SK-N-MC (cell line): Measurements from ENCODE around the gene GRAMD4.
"Not testable (repeated sequence)": the region's sequence is repeated elsewhere in the genome, so short reads cannot be mapped to it uniquely, and the experiment has no call there.

Source experiments
- DNase-seq: peaks from one replicate; pipeline ENCODE4 v3.0.0-alpha.2; 2011; ENCODE audit warnings: low read depth, low spot score
- H3K27ac ChIP-seq: fragments of 200-600 bp; sonication (generic); 2 replicates; pipeline ENCODE4 v1.5.1; 2016; ENCODE audit warnings: mixed run types
- H3K36me3 ChIP-seq: fragments of 200-600 bp; sonication (generic); 2 replicates; pipeline ENCODE4 v1.6.1; 2017; ENCODE audit warnings: antibody characterized with exemption, low read length, mixed read lengths; ENCODE audit not compliant: insufficient read depth
- H3K4me3 ChIP-seq: fragments of 200-600 bp; sonication (generic); 2 replicates; pipeline ENCODE4 v1.5.1; 2016
- H3K9ac ChIP-seq: fragments of 200-600 bp; sonication (generic); 2 replicates; pipeline ENCODE4 v1.8.0; 2017; ENCODE audit warnings: mixed run types, mixed read lengths; ENCODE audit not compliant: insufficient read length
- H3K9me3 ChIP-seq: fragments of 200-600 bp; sonication (generic); 2 replicates; pipeline ENCODE4 v1.6.1; 2017; ENCODE audit warnings: low read depth, mild to moderate bottlenecking, antibody characterized with exemption, low read length, moderate library complexity, mixed read lengths
- EZH2 ChIP-seq: fragments of 200-600 bp; sonication (generic); IDR thresholded peaks from one replicate; pipeline ENCODE4 v1.6.1; 2017; ENCODE audit warnings: antibody characterized with exemption
- FOXP2 ChIP-seq: optimal IDR thresholded peaks from 2 replicates; pipeline ENCODE3; 2011; ENCODE audit warnings: mild to moderate bottlenecking, moderate library complexity; ENCODE audit not compliant: insufficient read depth; ENCODE audit errors: extremely low read length, control extremely low read depth
- POLR2AphosphoS5 ChIP-seq: IDR thresholded peaks from 2 replicates; pipeline ENCODE4 v1.6.1; 2012; ENCODE audit warnings: mild to moderate bottlenecking, low read depth, low read length, borderline replicate concordance

GRAMD4 gene

DNA sequence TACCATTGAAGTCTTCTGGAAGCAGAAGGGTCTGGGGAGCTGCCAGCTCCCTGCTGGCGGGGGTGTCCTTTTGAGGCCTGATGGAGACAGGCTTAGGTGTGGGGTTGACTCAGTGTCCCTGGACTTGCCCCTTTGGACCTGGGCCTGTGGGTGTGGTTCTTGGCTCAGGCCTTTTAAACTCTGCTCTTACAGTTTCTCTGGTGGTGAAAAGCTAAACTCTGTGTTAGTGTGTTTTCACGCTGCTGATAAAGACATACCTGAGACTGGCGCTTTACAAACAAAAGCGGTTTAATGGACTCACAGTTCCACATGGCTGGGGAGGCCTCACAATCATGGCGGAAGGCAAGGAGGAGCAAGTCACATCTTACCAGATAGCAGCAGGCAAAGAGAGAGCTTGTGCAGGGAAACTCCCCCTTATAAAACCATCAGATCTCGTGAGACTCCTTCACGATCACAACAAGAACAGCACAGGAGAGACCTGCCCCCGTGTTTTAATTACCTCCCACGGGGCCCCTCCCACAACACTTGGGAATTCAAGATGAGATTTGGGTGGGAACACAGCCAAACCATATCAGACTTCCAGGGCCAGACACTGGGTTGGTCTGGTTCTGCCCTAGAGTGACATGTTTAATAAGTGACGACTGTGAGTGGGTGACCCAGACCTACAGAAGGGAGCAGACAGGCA, 26.5 kb downstream of the GRAMD4 start:
- no peaks in the 10 kb centered on the region for H3K36me3 ChIP-seq
- DNase-seq = no peak
- TF ChIP-seq POLR2AphosphoS5 (no peak), EZH2 (no peak), FOXP2 (no peak)
- no peak overlapping the region for H3K4me3 ChIP-seq
- no peaks in the 10 kb centered on the region for H3K9me3 ChIP-seq
- H3K27ac ChIP-seq = no peak overlapping the region
- H3K9ac ChIP-seq = no peak overlapping the region

DNA sequence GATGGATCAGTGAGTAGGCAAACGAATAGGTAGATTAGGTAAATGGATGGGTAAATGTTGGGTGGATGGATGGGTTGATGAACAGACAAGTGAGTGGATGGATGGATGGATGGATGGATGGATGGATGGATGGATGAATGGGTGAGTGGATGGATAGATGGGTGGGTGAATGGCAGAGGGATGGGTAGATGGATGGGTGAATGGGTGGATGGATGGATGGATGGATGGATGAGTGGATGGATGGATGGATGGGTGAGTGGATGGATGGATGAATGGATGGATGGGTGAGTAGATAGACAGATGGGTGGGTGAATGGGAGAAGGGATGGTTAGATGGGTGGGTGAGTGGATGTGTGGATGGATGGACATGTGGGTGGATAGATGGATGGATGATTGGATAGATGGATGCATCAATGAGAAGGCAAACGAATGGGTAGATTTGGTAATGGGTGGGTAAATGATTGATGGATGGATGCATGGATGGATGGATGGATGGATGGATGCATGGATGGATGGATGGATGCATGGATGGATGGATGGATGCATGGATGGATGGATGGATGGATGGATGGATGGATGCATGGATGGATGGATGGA, 28.1 kb downstream of the GRAMD4 start:
- not testable (repeated sequence) for H3K4me3 ChIP-seq, H3K9ac ChIP-seq, DNase-seq, H3K27ac ChIP-seq, H3K9me3 ChIP-seq, H3K36me3 ChIP-seq

DNA sequence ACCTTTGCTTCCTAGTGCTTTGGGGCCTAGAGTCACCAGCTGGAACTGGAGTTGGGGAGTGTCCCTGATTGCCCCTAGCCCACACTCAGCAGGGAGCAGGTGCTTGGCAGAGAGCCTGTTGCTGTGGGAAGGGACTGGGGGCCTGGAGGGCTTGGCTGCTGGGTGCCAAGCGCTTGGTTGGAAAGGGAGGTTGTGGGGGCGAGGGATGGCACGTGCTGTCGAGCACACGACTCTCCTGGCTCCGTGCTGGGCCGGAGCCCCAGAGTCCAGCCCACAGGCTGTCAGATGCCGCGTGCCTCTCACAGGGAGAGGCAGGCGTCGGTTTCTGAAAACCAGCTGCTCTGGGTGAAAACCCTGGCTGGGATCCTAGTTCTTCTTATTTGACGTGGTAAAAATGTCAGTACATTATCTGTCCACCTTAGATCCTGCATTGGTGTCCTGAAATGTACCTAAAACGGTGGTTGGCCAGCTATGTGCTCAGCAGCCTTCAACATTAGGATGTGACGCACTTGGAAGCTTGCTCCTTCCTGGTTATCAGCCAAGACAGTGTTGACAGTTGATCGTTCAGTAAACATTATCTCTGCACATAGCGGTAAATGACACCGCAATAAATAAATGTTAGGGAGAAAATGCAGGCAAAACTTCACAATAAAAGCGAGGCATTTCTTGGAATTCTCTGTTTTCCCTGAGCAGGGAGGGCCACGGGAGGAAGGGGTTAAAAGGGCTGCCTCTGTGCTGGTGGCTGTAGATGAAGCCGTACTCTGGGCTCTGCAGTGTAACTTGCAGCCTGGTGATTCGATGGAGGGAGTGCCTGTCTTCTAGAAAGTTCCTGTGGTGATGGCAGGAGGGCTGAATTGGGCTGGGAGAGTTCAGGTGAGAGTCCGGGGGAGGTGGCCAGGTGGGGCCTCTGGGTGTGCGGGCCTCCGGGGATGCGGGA, 29.2 kb downstream of the GRAMD4 start:
- H3K9ac ChIP-seq = no peak overlapping the region
- no peak overlapping the region for H3K4me3 ChIP-seq
- H3K9me3 ChIP-seq = no peaks in the 10 kb centered on the region
- no peak for TF ChIP-seq EZH2
- TF ChIP-seq FOXP2 = no peak
- no peak for TF ChIP-seq POLR2AphosphoS5
- H3K27ac ChIP-seq = no peak overlapping the region
- DNase-seq = no peak
- no peaks in the 10 kb centered on the region for H3K36me3 ChIP-seq

DNA sequence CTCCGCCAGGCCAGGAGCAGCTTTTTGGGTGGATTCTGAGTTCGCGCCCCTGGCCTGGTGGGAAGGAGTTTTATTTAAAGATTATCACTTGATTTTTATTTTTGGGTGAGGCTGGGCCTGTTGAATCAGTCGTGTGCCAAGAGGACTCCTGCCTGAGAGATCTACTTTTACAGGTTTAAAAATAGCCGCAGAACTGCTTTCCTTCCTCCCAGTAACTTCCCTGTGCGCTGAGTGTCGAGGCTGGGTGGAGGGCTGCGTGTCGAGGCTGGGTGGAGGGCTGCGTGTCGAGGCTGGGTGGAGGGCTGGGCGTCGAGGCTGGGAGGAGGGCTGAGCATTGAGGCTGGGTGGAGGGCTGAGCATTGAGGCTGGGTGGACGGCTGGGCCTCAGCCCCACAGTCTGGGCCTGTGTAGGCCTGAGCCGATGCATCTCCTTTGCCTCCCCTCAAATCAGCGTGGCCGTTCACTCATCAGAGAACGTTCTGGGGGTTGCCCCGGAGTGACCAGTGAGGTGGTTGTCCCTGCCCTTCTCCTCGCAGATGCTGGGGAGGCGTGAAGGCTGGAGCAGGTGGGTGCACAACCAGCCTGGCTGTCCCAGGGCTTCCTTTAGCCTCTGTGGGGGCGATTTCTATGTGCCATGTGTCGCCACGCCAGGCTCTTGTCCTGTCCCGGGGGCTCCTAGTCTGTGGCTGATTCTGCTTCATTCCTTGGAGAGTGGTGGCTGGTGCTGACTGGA, 30.1 kb downstream of the GRAMD4 start:
- no peaks in the 10 kb centered on the region for H3K36me3 ChIP-seq
- H3K27ac ChIP-seq = no peak overlapping the region
- TF ChIP-seq FOXP2 = no peak
- no peak for TF ChIP-seq EZH2
- TF ChIP-seq POLR2AphosphoS5 = no peak
- H3K9me3 ChIP-seq = no peaks in the 10 kb centered on the region
- no peak overlapping the region for H3K9ac ChIP-seq
- H3K4me3 ChIP-seq = no peak overlapping the region
- no peak for DNase-seq

DNA sequence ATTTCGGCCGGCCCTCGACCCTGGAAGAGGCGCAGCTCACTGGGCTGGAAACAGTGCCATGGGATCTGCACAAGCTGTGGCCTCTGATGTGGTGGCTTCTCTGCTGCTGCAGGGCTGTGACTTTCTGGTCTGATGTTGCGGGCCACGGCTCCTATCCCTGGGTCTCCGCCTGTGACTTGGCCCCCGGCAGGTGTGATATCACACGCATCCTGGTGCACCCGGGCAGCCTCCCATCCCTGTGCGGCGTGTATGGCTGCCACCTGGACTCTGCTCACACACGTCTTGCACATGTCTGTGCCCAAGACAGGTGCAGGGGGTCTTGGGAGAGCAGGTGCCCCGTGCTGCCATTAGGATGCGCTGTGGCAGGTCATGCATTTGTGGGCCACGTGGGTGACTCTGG, 31.1 kb downstream of the GRAMD4 start:
- no peak for DNase-seq
- TF ChIP-seq POLR2AphosphoS5 (no peak), FOXP2 (no peak), EZH2 (no peak)
- Histone ChIP-seq H3K9ac (no peak overlapping the region), H3K36me3 (no peaks in the 10 kb centered on the region), H3K4me3 (no peak overlapping the region), H3K9me3 (no peaks in the 10 kb centered on the region), H3K27ac (no peak overlapping the region)

DNA sequence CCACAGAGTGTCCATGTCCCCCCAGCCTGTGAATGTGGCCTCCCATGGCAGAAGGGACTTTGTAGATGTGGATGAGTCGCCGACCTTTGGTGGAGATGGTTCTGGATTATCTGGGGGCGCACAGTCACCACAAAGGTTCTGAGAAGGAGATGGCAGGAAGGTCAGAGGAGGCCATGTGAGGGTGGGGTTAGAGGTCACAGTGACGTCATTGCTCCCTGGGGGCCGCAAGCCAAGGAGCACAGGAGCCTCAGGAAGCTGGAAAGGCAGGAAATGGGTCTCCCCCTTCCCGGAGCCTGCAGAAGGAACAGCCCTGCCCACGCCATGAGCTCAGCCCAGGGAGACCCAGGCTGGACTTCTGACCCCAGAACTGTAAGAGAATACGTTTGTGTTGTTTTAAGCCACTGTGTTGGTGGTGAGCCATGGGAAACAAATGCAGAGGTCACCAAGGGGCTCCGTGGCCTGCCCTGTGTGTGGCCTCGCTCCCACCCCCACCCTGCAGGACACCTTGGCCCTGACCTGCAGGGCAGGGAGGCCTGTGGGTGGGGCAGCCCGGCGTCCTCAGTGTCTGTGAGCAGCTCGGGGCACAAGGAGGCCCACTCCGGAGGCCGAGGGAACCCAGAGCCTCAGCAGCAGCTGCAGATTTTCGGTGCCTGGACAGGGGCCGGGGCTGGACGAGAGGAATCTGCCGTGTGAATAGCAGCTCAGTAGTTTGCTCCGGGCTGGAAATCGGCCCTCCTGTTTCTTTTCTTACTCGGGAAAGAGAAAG, 32.1 kb downstream of the GRAMD4 start:
- TF ChIP-seq FOXP2 (no peak), EZH2 (no peak), POLR2AphosphoS5 (no peak)
- no peak overlapping the region for H3K4me3 ChIP-seq
- H3K36me3 ChIP-seq = no peaks in the 10 kb centered on the region
- H3K9ac ChIP-seq = no peak overlapping the region
- H3K9me3 ChIP-seq = no peaks in the 10 kb centered on the region
- no peak for DNase-seq
- H3K27ac ChIP-seq = no peak overlapping the region

DNA sequence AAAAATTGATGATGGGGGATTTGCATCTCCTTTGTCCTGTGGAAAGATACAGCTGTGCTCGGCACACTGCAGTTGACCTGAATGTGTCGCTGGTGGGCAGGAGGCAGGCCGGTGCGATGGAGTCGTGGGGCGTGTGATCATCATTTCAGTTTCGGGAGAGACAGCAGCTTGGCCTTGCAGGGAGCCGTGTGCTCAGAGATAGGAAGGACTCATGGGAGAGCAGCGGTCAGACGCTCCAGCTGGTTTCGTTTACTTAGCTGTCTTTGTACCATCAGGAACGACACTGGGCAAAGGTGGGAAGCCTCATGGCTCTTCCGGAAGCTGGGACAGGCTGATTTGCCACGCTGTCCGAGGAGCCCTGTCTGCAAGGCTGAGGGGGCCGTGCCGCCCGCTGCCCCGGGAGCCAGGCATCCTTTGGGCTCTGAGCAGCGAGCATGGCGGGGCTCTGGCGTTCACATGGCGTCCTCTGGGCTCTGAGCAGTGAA, 32.7 kb downstream of the GRAMD4 start:
- DNase-seq = no peak
- Histone ChIP-seq H3K4me3 (no peak overlapping the region), H3K27ac (no peak overlapping the region), H3K9ac (no peak overlapping the region), H3K9me3 (no peaks in the 10 kb centered on the region), H3K36me3 (no peaks in the 10 kb centered on the region)
- TF ChIP-seq EZH2 (no peak), POLR2AphosphoS5 (no peak), FOXP2 (no peak)
